ENCODE data around the gene RELN.

Gene RELN

DNA sequence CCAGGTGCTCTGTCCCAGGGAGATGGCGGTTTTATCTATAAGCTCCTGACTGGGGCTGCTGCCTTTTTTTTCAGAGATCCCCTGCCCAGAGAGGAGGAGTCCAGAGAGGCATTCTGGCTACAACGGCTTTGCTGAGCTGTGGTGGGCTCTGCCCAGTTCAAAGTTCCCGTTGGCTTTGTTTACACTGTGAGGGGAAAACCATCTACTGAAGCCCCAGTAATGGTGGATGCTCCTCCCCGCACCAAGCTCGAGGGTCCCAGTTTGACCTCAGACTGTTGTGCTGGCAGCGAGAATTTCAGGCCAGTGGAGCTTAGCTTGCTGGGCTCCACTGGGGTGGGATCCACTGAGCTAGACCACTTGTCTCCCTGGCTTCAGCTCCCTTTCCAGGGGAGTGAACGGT is 527.1 kb downstream of the RELN start:
- no peaks in the 10 kb centered on the region for H3K9me3 Mint-ChIP-seq
- H3K36me3 Mint-ChIP-seq (ENCODE audit: low read depth) = no peaks in the 10 kb centered on the region
- no peak overlapping the region for H3K27ac Mint-ChIP-seq
- H3K27me3 Mint-ChIP-seq (ENCODE audit: low read depth, poor library complexity) = peaks cover 14% of the 10 kb centered on the region
- no peak overlapping the region for H3K4me3 Mint-ChIP-seq
- H3K4me1 Mint-ChIP-seq = no peaks in the 10 kb centered on the region
- TF ChIP-seq, protein P1, sequence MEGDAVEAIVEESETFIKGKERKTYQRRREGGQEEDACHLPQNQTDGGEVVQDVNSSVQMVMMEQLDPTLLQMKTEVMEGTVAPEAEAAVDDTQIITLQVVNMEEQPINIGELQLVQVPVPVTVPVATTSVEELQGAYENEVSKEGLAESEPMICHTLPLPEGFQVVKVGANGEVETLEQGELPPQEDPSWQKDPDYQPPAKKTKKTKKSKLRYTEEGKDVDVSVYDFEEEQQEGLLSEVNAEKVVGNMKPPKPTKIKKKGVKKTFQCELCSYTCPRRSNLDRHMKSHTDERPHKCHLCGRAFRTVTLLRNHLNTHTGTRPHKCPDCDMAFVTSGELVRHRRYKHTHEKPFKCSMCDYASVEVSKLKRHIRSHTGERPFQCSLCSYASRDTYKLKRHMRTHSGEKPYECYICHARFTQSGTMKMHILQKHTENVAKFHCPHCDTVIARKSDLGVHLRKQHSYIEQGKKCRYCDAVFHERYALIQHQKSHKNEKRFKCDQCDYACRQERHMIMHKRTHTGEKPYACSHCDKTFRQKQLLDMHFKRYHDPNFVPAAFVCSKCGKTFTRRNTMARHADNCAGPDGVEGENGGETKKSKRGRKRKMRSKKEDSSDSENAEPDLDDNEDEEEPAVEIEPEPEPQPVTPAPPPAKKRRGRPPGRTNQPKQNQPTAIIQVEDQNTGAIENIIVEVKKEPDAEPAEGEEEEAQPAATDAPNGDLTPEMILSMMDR (IDR thresholded peaks at IDR 0.05) = no peak
- no peak for DNase-seq

DNA sequence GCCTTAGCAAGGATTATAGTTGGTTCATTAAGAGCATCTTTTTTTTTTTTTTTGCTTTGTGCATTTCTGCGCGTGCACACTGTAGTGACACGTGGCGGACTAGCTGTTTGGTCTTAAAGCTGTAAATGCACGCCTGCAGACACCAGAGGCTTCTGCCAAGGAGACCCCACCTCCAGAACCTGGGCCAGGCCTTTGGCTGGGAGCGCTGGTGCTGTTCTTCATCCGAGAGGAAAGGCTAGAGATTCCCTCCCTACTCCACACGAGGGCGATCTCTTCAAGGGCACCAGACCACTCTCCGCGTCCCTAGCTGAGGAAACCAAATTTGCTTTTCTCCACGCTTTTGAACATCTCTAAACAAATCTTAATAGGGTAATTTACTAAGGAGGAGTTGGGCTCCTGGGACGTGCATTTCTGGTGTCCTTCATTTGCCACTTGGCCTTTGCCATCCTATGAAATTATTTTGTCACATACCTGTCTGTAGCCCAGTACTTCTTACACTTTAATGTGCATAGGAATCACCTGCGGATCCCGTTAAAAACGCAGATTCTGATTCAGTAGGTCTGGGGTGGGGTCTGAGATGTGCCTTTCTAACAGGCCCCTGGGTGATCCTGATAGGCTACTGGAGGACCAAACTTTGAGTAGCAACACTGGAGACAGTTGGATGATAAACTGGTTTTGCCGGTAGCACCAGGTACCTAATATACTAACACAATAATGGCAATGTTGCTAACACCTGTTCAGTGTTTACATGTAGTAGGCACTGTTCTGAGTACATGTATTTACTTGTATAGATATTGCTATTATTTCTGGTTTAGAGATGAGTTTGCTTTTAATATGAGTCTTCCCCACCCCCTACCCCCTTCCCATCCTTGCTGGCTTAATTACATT is 542.1 kb downstream of the RELN start:
- Mint-ChIP-seq H3K27me3 (ENCODE audit: low read depth, poor library complexity) (peaks cover 94% of the 10 kb centered on the region), H3K9me3 (peaks cover 20% of the 10 kb centered on the region), H3K4me3 (no peak overlapping the region), H3K4me1 (peaks cover 9% of the 10 kb centered on the region), H3K36me3 (ENCODE audit: low read depth) (no peaks in the 10 kb centered on the region), H3K27ac (no peak overlapping the region)
- TF ChIP-seq, protein P1 (IDR thresholded peaks at IDR 0.05) = peak; percentile 79
- DNase-seq = peak; percentile 65

DNA sequence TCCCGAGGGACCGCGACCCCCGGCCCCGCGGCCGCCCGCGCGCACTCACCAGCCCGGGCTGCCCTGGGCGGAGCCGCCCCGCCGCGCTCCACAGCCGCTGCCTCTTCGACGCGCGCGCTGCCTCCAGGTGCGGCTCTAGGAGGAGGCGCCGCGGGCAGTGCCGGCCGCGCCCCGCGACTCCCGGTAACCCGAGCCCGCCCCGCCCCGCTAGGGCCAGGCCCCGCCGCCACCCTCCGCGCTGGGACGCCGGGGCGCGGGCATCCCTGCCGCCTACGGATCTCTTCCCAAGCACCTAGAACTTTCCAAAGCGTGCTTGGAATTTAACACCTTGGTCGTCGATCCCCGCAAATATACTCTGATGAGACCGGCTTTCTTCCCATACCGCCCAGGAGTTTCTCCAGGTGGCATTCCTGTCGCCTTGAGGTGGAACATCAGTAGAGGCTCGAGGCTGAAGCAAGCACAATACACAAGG is 543.4 kb downstream of the RELN start, which contains the start of gene SLC26A5:
SLC26A5 (minus strand) TSS at position 159 of the 472 bp plus-strand sequence. CDS start 24,693 bp downstream, outside the sequence.
- peak; percentile 76 for DNase-seq
- H3K4me3 Mint-ChIP-seq = peak within 1 kb of the TSS; percentile 82
- H3K36me3 Mint-ChIP-seq (ENCODE audit: low read depth) = no peaks in the 10 kb centered on the region
- TF ChIP-seq, protein P1 (IDR thresholded peaks at IDR 0.05) = no peak
- no peak within 1 kb of the TSS for H3K27ac Mint-ChIP-seq
- H3K4me1 Mint-ChIP-seq = peaks cover 9% of the 10 kb centered on the region
- H3K27me3 Mint-ChIP-seq (ENCODE audit: low read depth, poor library complexity) = peaks cover 99% of the 10 kb centered on the region
- H3K9me3 Mint-ChIP-seq = peaks cover 7% of the 10 kb centered on the region

DNA sequence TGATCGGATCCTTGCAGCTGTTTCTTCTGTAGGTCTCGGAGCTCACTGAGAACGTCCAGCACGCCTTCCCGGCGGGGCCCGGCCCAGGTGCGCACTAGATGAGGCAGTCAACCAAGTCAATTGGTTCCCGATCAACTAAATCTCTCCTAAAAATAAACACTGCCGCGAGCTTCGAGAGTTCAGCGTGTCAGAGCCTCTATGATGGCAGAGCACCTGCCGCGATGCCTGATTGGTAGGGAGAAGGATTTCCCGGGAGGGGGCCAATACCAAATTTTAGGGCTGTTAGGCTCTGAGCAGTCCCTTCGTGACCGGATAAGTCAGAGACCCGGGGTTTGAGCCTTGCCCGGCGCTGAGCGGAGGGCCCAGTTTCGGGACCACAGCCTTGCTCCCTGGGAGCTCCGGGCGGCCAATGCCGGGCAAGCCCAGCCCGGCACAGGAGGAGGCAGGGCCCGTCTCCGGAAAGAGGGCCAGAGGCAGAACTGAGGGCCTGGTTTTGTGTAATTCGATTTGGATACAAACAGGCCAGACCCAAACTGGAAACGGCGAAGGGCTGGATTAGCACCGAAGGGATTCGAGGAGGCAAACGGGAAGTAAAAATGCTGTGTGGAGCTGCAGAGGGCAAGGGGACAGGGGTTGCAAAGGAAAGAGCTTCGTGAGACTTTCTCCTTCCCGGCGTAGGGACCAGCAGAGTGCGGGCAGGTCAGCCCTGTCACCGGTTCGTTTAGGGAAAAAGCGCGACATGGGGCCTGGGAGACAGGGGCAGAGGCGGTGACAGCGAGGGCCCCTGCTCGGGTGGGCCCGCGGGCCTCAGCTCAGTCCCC is 544.0 kb downstream of the RELN start:
- Mint-ChIP-seq H3K4me3 (peak overlapping the region; percentile 82), H3K9me3 (peaks cover under 1% of the 10 kb centered on the region)

DNA sequence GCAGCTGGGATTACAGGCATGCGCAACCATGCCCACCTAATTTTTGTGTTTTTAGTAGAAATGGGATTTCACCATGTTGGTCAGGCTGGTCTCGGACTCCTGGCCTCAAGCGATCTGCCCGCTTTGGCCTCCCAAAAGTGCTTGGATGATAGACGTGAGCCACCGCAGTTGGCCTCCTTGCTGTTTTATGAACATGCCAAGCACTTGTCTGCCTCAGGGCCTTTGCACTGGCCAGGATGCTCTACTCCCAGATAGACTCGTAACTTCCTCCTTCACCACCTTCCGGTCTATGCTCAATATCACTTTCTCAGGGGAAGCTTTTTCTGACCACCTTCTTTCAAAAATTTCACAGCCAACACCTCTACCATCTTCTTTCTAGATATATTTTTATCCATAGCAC is 549.8 kb downstream of the RELN start:
- no peak for DNase-seq
- Mint-ChIP-seq H3K36me3 (ENCODE audit: low read depth) (no peaks in the 10 kb centered on the region), H3K27me3 (ENCODE audit: low read depth, poor library complexity) (peaks cover 75% of the 10 kb centered on the region), H3K27ac (no peak overlapping the region), H3K9me3 (peaks cover 4% of the 10 kb centered on the region), H3K4me3 (no peak overlapping the region), H3K4me1 (no peaks in the 10 kb centered on the region)
- TF ChIP-seq, protein P1 (IDR thresholded peaks at IDR 0.05) = no peak

More for the DNA sequence above, 544.0 kb downstream of the RELN start:
- H3K4me1 Mint-ChIP-seq = peaks cover 9% of the 10 kb centered on the region
- TF ChIP-seq, protein P1 (IDR thresholded peaks at IDR 0.05) = no peak
- H3K36me3 Mint-ChIP-seq (ENCODE audit: low read depth) = no peaks in the 10 kb centered on the region
- H3K27me3 Mint-ChIP-seq (ENCODE audit: low read depth, poor library complexity) = peaks cover 99% of the 10 kb centered on the region
- no peak overlapping the region for H3K27ac Mint-ChIP-seq
- DNase-seq = peak; percentile 21
